GM15510 (cell line): Measurements from ENCODE around the gene CELF5.

ENCODE experiments used
- POLR2A ChIP-seq: IDR thresholded peaks from 3 replicates; pipeline ENCODE4 v1.6.1; 2011; ENCODE audit warnings: borderline replicate concordance; ENCODE audit not compliant: insufficient read length; ENCODE audit errors: extremely low read depth

The CELF5 gene

DNA sequence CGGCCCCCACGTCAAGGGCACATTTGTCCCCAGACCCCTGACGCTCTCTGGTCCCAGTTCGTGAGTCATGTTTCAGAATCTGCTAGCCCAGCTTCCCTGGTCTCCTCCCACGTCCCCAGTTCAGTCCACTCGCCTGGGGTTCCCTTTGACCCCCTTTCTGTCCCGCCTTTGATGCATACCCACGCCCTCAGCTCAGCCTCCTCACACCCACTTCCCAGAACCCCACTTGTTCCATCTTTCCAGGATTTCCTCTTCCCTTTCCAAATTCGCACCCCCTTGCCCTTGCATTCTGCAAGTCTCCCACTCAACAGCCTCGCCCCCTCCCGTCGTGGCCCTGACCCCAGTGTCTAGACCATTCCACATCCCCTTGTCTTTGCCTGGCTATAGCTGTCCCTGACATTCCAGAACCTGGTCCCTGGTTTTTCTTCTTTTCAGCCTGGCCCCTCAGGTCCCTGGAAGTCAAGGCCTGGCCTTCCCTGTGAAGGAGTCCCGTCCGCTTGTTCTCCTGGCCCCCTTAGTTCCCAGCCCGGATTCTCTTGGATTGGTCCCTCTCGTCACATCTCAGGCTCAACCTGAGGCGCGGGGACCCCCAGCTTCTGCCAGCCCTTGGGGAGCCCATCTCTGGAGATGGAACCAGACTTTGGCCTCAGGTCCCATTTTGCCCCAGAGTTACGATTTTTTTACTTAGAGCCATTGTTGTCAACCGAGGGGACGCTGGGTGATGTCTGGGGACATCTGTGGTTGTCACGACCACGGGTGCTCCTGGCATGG is 37.4 kb upstream of the CELF5 start:
- no peak for TF ChIP-seq POLR2A

- no peak for TF ChIP-seq POLR2A
Measured at GRCh38 chr19:3187662-3188511, 36.6 kb upstream of the CELF5 start.

DNA sequence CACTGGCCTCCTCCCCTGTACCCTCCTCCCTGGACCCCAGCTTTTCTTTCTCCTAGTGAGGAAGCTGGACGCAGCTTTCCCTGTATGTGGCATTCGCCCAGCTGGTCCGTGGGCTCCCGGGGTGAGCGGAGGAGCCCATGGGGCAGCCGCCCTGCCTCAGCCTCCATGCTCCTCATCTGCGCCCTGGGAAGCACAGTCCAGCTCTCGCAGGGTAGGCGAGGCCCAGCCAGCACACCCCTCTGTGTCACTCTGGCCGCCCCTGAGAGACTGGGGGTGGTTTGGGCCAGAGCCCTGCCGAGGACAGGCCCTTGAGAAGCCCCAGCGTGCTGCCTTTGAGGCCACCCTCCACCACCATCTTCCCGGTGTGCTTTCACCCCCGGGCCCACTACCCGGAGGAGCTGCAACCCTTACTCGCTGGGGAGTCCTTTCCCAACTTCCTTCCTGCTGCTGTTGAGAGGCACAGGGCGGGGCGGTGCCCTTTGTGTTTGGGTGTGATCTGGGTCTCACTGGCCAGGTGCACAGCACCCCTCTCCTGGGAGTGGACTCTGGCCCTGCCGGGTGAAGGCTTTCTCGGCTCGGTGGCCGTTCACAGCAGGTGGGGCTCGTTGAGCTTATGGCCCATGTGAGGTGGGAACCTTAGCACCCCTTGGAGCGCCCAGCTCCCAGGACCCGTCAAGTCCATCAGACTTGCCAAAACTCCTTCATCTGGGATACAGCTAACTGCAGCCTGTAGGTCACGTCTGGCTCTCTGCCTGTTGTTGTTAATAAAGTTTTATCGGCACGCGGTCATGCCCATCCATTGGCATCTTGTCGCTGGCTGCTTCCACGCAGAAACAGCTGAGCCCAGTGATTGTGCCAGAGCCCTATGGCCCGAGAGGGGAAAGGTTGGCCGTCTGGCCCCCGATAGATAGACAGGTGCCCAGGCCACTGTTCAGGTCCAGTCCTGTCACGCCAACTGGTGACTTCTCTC is 35.5 kb upstream of the CELF5 start:
- TF ChIP-seq POLR2A = no peak

GRCh38 chr19:3189702-3190469 is 34.6 kb upstream of the CELF5 start:
- no peak for TF ChIP-seq POLR2A

DNA sequence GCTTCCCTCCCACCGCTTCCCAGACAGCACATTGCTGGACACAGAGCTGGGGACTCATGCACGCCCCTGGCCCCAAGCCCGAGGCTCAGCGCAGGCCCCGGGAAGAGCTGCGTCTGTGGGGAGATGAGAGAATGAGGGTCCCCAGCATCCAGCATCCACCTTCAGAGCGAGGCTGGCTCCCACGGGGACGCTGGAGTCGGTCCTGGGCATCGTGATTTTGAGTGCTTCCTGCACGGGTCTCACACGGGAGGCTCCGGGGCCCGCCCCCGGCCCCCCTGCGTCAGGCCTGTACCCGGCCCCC is 34.0 kb upstream of the CELF5 start:
- no peak for TF ChIP-seq POLR2A

DNA sequence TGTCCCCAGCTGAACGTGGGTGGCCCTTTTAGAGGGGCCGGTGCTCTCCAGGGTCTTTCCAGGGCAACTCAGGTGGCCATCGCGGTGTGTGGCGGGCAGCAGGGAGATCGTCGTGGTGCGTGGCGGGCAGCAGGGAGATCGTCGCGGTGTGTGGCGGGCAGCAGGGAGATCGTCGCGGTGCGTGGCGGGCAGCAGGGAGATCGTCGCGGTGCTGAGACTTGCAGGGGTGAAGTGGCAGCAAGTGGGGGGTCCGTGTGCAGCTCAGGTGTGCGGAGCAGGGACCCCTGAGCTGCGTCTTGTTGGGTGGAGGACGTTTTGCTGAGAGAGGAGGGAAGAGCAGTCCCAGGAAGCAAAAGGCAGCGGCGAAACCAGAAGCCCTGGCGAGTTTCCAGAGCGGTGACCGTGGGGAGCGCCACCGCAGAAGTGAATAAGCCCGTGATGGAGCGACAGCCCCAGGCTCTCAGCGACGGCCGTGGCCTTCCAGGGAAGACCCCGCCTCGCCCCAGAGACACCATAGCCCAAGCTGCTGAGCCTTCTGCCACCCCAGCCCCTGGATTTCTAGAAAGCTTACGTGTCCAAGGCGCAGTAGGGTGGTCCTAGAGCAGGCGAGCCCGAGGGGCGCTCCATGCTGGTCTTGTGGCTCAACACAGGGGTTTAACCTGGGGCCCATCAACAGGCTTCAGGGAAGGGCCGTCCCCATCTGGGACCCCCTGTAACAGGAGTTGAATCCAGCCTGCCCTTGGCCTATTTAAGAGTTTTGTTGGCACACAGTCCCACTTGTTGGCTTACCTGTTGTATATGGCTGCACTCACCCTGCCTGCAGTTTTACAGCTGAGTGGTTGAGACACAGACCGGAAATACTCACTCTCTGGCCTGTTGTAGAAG is 33.3 kb upstream of the CELF5 start:
- TF ChIP-seq POLR2A = no peak

- no peak for TF ChIP-seq POLR2A
Measured at GRCh38 chr19:3192228-3192635, 32.2 kb upstream of the CELF5 start.

DNA sequence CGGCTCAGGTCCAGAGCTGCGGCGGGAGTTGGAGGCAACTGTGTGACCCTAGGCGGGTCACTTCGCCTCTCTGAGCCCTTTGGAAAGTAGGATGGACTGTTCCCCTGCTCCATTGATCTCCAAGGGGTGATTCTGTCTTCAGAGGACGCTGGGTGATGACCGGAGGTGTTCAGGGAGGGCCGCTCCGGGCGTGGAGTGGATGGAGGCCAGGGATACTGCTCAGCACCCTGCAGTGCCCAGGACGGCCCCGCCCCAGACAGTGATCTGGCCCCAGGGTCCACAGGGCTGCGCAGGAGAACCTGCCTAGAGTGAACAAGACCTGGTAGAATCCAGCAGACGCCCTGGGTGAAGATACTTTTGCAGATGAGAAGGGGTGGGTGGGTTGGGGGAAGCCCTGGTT is 31.8 kb upstream of the CELF5 start:
- TF ChIP-seq POLR2A = no peak

DNA sequence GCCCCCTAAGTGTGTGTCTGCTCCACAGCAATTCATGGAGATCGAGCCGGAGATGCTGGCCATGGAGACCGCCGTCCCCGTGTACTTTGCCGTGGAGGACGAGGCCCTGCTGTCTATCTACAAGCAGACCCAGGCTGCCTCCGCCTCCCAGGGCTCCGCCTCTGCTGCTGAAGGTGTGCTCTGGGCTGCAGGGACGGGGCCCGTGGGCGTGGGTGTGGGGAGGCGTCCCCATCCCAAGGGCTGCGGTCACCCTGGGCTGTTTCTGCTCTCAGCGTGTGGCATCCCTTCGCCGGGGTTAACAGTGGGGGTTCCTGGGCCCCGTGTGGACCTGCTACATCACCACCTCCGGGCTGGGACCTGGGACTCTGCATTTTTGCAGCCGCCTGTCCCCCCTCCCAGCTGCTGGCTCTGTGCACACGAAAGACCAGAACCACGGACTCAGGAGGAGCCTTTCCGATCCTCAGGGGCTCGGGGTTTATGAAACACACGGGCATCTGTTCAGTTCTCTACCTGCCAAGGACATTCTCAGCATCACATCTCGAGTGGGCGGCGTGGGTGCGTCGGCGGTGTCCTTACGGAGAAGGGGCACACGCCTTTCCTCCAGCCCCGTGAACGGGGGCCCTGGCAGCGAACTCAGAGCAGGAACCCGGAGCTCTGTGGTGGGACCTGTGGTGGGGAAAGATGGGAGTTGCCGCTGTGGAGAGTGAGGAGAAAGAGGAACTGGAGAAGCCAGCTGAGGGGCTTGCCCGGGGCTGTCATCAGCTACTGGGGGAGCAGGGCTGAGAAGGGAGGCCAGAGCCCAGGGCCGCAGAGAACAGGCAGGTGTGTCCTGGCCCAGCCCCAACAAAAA is 31.0 kb upstream of the CELF5 start:
- no peak for TF ChIP-seq POLR2A

DNA sequence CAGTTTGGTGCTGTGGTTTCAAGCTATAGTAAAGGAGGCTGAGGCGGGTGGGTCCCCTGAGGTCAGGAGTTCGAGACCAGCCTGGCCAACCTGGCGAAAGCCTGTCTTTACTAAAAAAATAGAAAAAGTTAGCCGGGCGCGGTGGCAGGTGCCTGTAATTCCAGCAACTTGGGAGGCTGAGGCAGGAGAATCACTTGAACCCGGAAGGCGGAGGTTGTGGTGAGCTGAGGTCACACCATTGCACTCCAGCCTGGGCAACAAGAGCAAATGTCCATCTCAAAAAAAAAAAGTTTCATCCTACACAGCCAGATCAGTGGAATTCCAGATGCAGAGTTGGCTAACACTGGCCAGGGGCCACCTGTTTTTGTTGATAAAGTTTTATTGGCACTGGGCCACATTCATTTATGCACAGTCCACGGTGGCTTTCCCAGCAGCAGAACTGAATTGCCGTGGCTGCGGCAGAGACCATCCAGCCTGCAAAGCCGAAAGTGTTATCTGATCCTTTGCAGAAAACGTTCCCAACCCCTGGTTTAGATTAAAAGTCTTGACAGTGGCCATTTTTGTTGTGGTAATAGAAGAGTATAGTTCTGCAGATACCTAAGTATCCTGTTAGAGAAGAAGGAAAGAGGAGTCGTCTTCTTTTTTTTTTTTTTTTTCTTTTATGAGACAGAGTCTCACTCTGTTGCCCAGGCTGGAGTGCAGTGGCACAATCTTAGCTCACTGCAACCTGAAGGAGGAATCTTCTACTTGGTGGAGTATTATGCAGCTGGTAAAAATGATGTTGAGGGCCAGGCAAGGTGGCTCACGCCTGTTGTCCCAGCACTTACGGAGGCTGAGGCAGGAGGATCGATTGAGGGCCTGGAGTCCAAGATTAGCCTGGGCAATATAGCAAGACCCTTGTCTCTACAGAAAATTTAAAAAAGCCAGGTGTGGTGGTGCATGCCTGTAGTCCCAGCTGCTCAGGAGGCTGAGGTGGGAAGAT is 30.1 kb upstream of the CELF5 start:
- no peak for TF ChIP-seq POLR2A

- TF ChIP-seq POLR2A = no peak
Measured at GRCh38 chr19:3196064-3196932, 28.2 kb upstream of the CELF5 start.

DNA sequence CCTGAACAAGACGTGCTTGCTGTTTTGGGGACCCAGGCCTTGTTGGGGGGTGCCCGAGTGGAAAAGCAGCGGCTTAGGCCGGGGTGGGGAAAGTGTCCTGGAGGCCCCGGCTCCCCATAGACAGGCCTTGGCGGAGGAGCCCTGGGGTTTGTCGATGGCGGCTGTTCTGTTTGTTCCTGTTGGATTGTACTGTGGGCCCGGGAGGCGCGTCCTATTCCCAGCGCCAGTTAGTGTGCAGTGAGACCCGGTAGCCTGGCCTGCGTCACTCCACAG is 27.6 kb upstream of the CELF5 start:
- TF ChIP-seq POLR2A = no peak
